CD4-positive, alpha-beta T cell (primary cell): ENCODE data around the gene ERP44. TPM values are rescaled to one million over a fixed set of nuclear protein-coding genes. Genes with fewer than 3 reads are reported as not detected.

Source experiments
- ATAC-seq: fragments of 200-7000 bp; cut with Tn5 transposase; one replicate; pipeline ENCODE4 v1.10.0; 2022; ENCODE audit warnings: mild to moderate bottlenecking; ENCODE audit not compliant: poor library complexity
- CTCF ChIA-PET: fragments of 350-600 bp; sonication (Branson Sonifier 250); formaldehyde crosslinking; loops from one replicate; lab custom pipeline; 2021; ENCODE audit warnings: antibody characterized with exemption, inconsistent platforms; lab: Charles Lee
- POLR2A ChIA-PET: fragments of 350-600 bp; sonication (Branson Sonifier 250); formaldehyde crosslinking; loops from one replicate; lab custom pipeline; 2021; ENCODE audit warnings: antibody characterized with exemption, inconsistent platforms; lab: Charles Lee
- DNase-seq, 14 experiments: peaks; one replicate each; pipeline ENCODE4 v3.0.0-alpha.2; 2013 to 2020; ENCODE audit warnings: mixed read lengths in 2 of 14
- H3K27ac ChIP-seq, 2 donors: one replicate each; pipeline versions ENCODE4 v1.5.1 to v1.7.0; 2013; ENCODE audit warnings: low read length in 2 of 2, low read depth in 1 of 2, mild to moderate bottlenecking in 1 of 2
- H3K27me3 ChIP-seq, 2 experiments: 1 replicate in 1 of 2; 2 replicates in 1 of 2; pipeline versions ENCODE4 v1.6.1 to v1.7.0; 2013; ENCODE audit warnings: low read length in 2 of 2, control low read depth in 1 of 2, mild to moderate bottlenecking in 1 of 2, moderate library complexity in 1 of 2; ENCODE audit not compliant: insufficient read depth in 2 of 2, control insufficient read depth in 1 of 2
- H3K36me3 ChIP-seq: one replicate; pipeline ENCODE4 v1.6.1; 2013; ENCODE audit warnings: low read length, control low read depth; ENCODE audit not compliant: insufficient read depth
- H3K4me1 ChIP-seq: one replicate; pipeline ENCODE4 v1.6.1; 2013; ENCODE audit warnings: low read length, control low read depth; ENCODE audit not compliant: insufficient read depth
- H3K4me3 ChIP-seq: one replicate; pipeline ENCODE4 v1.5.1; 2013; ENCODE audit warnings: mild to moderate bottlenecking, low read length, moderate library complexity
- H3K9me3 ChIP-seq, 2 experiments: 1 replicate in 1 of 2; 2 replicates in 1 of 2; pipeline versions ENCODE4 v1.6.1 to v1.7.0; 2013; ENCODE audit warnings: low read length in 2 of 2, mild to moderate bottlenecking in 2 of 2, control low read depth in 1 of 2, moderate library complexity in 1 of 2; ENCODE audit not compliant: control insufficient read depth in 1 of 2, insufficient read depth in 1 of 2
- H3K27ac Mint-ChIP-seq: one replicate; pipeline ENCODE4 v1.8.0; 2020; ENCODE audit warnings: mixed read lengths
- H3K27me3 Mint-ChIP-seq: one replicate; pipeline ENCODE4 v1.8.0; 2021; ENCODE audit warnings: mixed read lengths
- H3K36me3 Mint-ChIP-seq: one replicate; pipeline ENCODE4 v1.8.0; 2021; ENCODE audit warnings: low read depth, mixed read lengths
- H3K4me1 Mint-ChIP-seq: one replicate; pipeline ENCODE4 v1.8.0; 2021; ENCODE audit warnings: low read depth, mixed read lengths
- H3K4me3 Mint-ChIP-seq: one replicate; pipeline ENCODE4 v1.8.0; 2020; ENCODE audit warnings: mild to moderate bottlenecking, mixed read lengths
- H3K9me3 Mint-ChIP-seq: one replicate; pipeline ENCODE4 v1.8.0; 2020; ENCODE audit warnings: mixed read lengths
- intact Hi-C, 2 experiments: fragments of 100-400 bp; cut with DNase I in 1 of 2; cut with micrococcal nuclease in 1 of 2; formaldehyde crosslinking; loops; one replicate each; pipeline versions ENCODE4 v1.15.1 to v1.9.0; 2023 to 2025; cut with DNase I, micrococcal nuclease
- total RNA-seq, 174 experiments: library from RNA in 2 of 174; stranded (reverse) in 2 of 174; gene quantifications; one replicate each; pipeline ENCODE4 v1.2.3 and lab custom pipeline; 2021 to 2026
- TF ChIP-seq, protein P1 (sequence below): fragments of 200-600 bp; IDR thresholded peaks from one replicate; pipeline ENCODE4 v1.8.0; 2022; ENCODE audit warnings: antibody characterized with exemption, mild to moderate bottlenecking

The ERP44 gene
- total RNA-seq, 2 experiments from 2014 or later = 6.8 to 7.1 TPM

DNA sequence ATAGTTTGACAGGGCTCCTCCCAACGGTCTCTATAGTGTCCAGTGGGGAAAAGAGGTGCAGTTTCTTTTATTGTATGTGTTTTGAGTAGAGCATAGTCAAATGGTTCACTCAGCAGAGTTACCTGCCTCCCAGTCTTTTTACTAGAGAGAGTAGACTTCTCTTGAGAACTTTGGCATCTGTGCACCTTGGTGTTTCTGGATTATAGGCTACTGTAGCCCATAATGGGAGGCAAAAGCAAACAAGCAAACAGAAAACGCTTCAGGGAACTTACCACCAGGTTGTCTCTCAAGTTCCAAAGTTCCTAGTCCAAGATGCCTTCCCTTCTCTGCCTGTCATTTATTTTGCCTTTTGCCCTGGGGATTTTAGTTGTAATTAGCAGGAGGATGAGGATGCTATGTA, 26.4 kb upstream of the ERP44 start:
- ChIA-PET POLR2A (no interaction called here), CTCF (no interaction called here)
- H3K4me1 ChIP-seq = no peaks in the 10 kb centered on the region
- peaks cover 15% of the 10 kb centered on the region for H3K36me3 ChIP-seq
- ATAC-seq (no peak), DNase-seq (no peak)
- intact Hi-C loops = no loop called here
- Mint-ChIP-seq H3K4me1 (peaks cover 9% of the 10 kb centered on the region), H3K9me3 (no peaks in the 10 kb centered on the region), H3K36me3 (peaks cover 66% of the 10 kb centered on the region), H3K4me3 (no peak overlapping the region), H3K27ac (no peak overlapping the region), H3K27me3 (no peaks in the 10 kb centered on the region)
- H3K4me3 ChIP-seq = no peak overlapping the region
- H3K9me3 ChIP-seq = no peaks in the 10 kb centered on the region
- H3K27me3 ChIP-seq = no peaks in the 10 kb centered on the region
- no peak overlapping the region for H3K27ac ChIP-seq
- TF ChIP-seq, protein P1, sequence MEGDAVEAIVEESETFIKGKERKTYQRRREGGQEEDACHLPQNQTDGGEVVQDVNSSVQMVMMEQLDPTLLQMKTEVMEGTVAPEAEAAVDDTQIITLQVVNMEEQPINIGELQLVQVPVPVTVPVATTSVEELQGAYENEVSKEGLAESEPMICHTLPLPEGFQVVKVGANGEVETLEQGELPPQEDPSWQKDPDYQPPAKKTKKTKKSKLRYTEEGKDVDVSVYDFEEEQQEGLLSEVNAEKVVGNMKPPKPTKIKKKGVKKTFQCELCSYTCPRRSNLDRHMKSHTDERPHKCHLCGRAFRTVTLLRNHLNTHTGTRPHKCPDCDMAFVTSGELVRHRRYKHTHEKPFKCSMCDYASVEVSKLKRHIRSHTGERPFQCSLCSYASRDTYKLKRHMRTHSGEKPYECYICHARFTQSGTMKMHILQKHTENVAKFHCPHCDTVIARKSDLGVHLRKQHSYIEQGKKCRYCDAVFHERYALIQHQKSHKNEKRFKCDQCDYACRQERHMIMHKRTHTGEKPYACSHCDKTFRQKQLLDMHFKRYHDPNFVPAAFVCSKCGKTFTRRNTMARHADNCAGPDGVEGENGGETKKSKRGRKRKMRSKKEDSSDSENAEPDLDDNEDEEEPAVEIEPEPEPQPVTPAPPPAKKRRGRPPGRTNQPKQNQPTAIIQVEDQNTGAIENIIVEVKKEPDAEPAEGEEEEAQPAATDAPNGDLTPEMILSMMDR = no peak

DNA sequence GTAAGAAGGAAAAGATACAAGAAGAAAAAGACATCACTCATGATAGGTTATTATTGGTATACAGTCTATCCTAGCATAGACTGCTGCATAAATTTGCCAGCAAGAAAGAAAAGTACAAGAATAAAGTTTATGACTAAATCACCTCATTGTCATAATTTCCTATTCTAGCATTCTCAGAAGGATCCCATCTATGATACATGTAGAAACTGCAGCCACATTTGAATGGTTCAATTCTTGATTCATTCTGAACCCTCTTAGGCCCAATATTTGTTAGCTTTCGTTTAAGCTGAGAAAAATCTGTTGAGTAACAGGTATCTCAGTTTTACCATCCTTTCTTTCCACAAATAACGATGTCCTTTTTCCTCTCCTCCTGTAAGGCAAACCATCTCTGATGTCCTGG, 21.5 kb upstream of the ERP44 start:
- ChIA-PET CTCF (no interaction called here), POLR2A (no interaction called here)
- Histone ChIP-seq H3K27ac (no peak overlapping the region), H3K36me3 (peaks cover 8% of the 10 kb centered on the region), H3K9me3 (no peaks in the 10 kb centered on the region), H3K4me3 (no peak overlapping the region), H3K4me1 (no peaks in the 10 kb centered on the region), H3K27me3 (no peaks in the 10 kb centered on the region)
- H3K36me3 Mint-ChIP-seq = peaks cover 51% of the 10 kb centered on the region
- ATAC-seq (no peak), DNase-seq (no peak)
- TF ChIP-seq, protein P1 = no peak
- no peak overlapping the region for H3K4me3 Mint-ChIP-seq
- H3K4me1 Mint-ChIP-seq = peaks cover 11% of the 10 kb centered on the region
- intact Hi-C loops = no loop called here
- H3K27me3 Mint-ChIP-seq = no peaks in the 10 kb centered on the region
- H3K9me3 Mint-ChIP-seq = no peaks in the 10 kb centered on the region
- H3K27ac Mint-ChIP-seq = no peak overlapping the region

DNA sequence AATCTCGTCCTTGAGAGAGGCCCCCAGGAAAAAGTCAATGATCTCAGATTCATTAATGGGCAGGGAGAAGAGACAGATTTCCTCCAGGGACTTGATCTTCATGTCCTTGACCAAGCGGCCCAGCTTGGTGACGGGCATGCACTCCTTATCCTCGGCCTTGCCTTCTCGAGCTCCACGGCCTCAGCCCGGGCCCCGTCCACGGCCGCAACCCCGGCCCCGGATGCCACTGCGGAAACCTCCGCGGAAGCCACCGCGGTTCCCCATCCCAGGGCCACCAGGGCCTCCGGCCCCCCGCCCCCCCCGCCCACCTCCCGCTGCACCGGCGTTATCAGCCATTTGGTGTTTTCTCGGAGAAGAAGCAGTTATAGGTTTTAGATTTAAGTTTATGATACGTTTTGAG, 18.5 kb upstream of the ERP44 start:
- Mint-ChIP-seq H3K36me3 (peaks cover 65% of the 10 kb centered on the region), H3K4me3 (no peak overlapping the region), H3K4me1 (peaks cover 28% of the 10 kb centered on the region), H3K9me3 (no peaks in the 10 kb centered on the region), H3K27ac (no peak overlapping the region), H3K27me3 (no peaks in the 10 kb centered on the region)
- POLR2A ChIA-PET = no interaction called here
- CTCF ChIA-PET = no interaction called here
- intact Hi-C loops = no loop called here
- H3K27ac ChIP-seq = no peak overlapping the region
- no peak for ATAC-seq
- peaks cover 3% of the 10 kb centered on the region for H3K36me3 ChIP-seq
- no peaks in the 10 kb centered on the region for H3K4me1 ChIP-seq
- TF ChIP-seq, protein P1 = no peak
- no peak overlapping the region for H3K4me3 ChIP-seq
- no peaks in the 10 kb centered on the region for H3K27me3 ChIP-seq
- DNase-seq = no peak
- H3K9me3 ChIP-seq = no peaks in the 10 kb centered on the region
